LNCaP clone FGC (cell line): Measurements from ENCODE around the gene SAP30.
A peak's percentile ranks its signal among the peaks of the same experiment; 100 is the strongest.

ENCODE experiments used
- DNase-seq: peaks from one replicate; pipeline ENCODE4 v3.0.0-alpha.2; 2011; ENCODE audit warnings: low read depth
- H3K4me3 ChIP-seq: 2 replicates; pipeline ENCODE4 v1.5.1; 2011; ENCODE audit warnings: mild to moderate bottlenecking, low read depth, low read length, control low read depth
- CTCF ChIP-seq: IDR thresholded peaks from 2 replicates; pipeline ENCODE4 v1.5.1; 2012; ENCODE audit warnings: mild to moderate bottlenecking; ENCODE audit not compliant: control insufficient read depth, insufficient read depth; ENCODE audit errors: extremely low read depth

SAP30 gene

GRCh38 chr4:173333658-173334084 lies 37.1 kb upstream of the SAP30 start:
- TF ChIP-seq CTCF = no peak
- no peak for DNase-seq
- H3K4me3 ChIP-seq = peak overlapping the region; percentile 99

- H3K4me3 ChIP-seq = peak within 1 kb of the TSS; percentile 99
- peak; percentile 100 for DNase-seq
- no peak for TF ChIP-seq CTCF
These were observed 36.5 kb upstream of the SAP30 start, which contains the start of gene HMGB2 for GRCh38 chr4:173334085-173334890. Gene HMGB2 (minus strand): TSS chr4:173334358. CDS start chr4:173333649, 709 bp downstream.

- peak overlapping the region; percentile 99 for H3K4me3 ChIP-seq
- peak; percentile 57 for DNase-seq
- no peak for TF ChIP-seq CTCF
These were observed 35.6 kb upstream of the SAP30 start for GRCh38 chr4:173334891-173335752.

- no peak for DNase-seq
- H3K4me3 ChIP-seq = no peak overlapping the region
- TF ChIP-seq CTCF = no peak
These were observed 33.3 kb upstream of the SAP30 start for GRCh38 chr4:173337463-173337862.

- H3K4me3 ChIP-seq = no peak overlapping the region
- no peak for TF ChIP-seq CTCF
- no peak for DNase-seq
These were observed 26.8 kb upstream of the SAP30 start for GRCh38 chr4:173343832-173344397.

GRCh38 chr4:173345648-173346047 lies 25.1 kb upstream of the SAP30 start:
- no peak for DNase-seq
- TF ChIP-seq CTCF = no peak
- no peak overlapping the region for H3K4me3 ChIP-seq
